HepG2 (cell line): ENCODE measurements around the gene LYPD1. TPM values are rescaled to one million over a fixed set of nuclear protein-coding genes. Genes with fewer than 3 reads are reported as not detected.

Experiments used
- ATAC-seq: fragments of 200-7000 bp; cut with Tn5 transposase; 3 replicates; pipeline ENCODE4 v1.9.1; 2020; ENCODE audit warnings: mild to moderate bottlenecking, moderate library complexity
- BruUV-seq: library from RNA; stranded (reverse); fragments of 400-500 nt; replicated peaks from 2 replicates; lab custom pipeline; 2021; lab: Mats Ljungman, UMichigan
- CTCF ChIA-PET: fragments of 300-600 bp; formaldehyde crosslinking; extraction: SDS; loops from one replicate; lab custom pipeline; 2021; ENCODE audit warnings: low total read pairs, inconsistent platforms, low intra/inter-chr PET ratio; lab: Yijun Ruan, JAX
- POLR2A ChIA-PET: fragments of 350-600 bp; sonication (Branson Sonifier 250); formaldehyde crosslinking; loops from one replicate; lab custom pipeline; 2020; ENCODE audit warnings: antibody characterized with exemption, inconsistent platforms; lab: Yijun Ruan, JAX
- DNase-seq: peaks from one replicate; pipeline ENCODE4 v3.0.0-alpha.2; 2015; ENCODE audit warnings: low spot score
- FAIRE-seq: peaks from 3 replicates; lab custom pipeline; 2011; peaks lifted over from hg19 to GRCh38; lab: Jason Lieb, UNC
- H2AFZ ChIP-seq: one replicate; pipeline ENCODE4 v1.6.1; 2011; ENCODE audit warnings: low read length, inconsistent platforms
- H3K27ac ChIP-seq: fragments of 300-600 bp; 3 replicates; pipeline ENCODE4 v1.8.0; 2011; ENCODE audit warnings: mixed run types, mild to moderate bottlenecking, mixed read lengths, low read length, inconsistent platforms; ENCODE audit not compliant: insufficient read depth; ENCODE audit errors: extremely low read length
- H3K27me3 ChIP-seq, 2 experiments: fragments of 200-600 bp in 1 of 2; 2 replicates in 1 of 2; 3 replicates in 1 of 2; pipeline versions ENCODE4 v1.6.0 to v1.8.0; 2011; ENCODE audit warnings: low read length in 2 of 2, mild to moderate bottlenecking in 2 of 2, moderate library complexity in 2 of 2, inconsistent platforms in 1 of 2; ENCODE audit not compliant: insufficient read depth in 2 of 2, control insufficient read depth in 1 of 2
- H3K36me3 ChIP-seq, 2 experiments: fragments of 200-600 bp in 1 of 2; replicated peaks in 1 of 2; 2 replicates in 1 of 2; 3 replicates in 1 of 2; pipeline versions ENCODE4 v1.5.1 to v1.8.0; 2011; ENCODE audit warnings: low read length in 2 of 2, inconsistent platforms in 1 of 2; ENCODE audit not compliant: insufficient read depth in 2 of 2, control insufficient read depth in 1 of 2
- H3K4me1 ChIP-seq: 2 replicates; pipeline ENCODE4 v1.5.1; 2012; ENCODE audit warnings: low read length, inconsistent platforms; ENCODE audit not compliant: insufficient read depth
- H3K4me2 ChIP-seq: 2 replicates; pipeline ENCODE4 v1.6.0; 2011; ENCODE audit warnings: low read depth, low read length, inconsistent platforms
- H3K4me3 ChIP-seq, 3 experiments: fragments of 200-600 bp in 1 of 3; sonication (generic), shearing (Covaris generic) in 1 of 3; replicated peaks in 1 of 3; 2 replicates each; pipeline ENCODE4 v1.5.1; 2011 to 2016; ENCODE audit warnings: low read length in 3 of 3, inconsistent platforms in 2 of 3, low read depth in 2 of 3, mild to moderate bottlenecking in 2 of 3, control low read depth in 1 of 3, mixed read lengths in 1 of 3; ENCODE audit not compliant: insufficient read depth in 1 of 3
- H3K79me2 ChIP-seq: one replicate; pipeline ENCODE4 v1.6.1; 2011; ENCODE audit warnings: low read length, inconsistent platforms; ENCODE audit not compliant: insufficient read depth
- H3K9ac ChIP-seq: 2 replicates; pipeline ENCODE4 v1.6.0; 2011; ENCODE audit warnings: mild to moderate bottlenecking, low read depth, low read length, inconsistent platforms; ENCODE audit not compliant: insufficient read depth
- H3K9me3 ChIP-seq: 2 replicates; pipeline ENCODE4 v1.5.1; 2012; ENCODE audit warnings: mild to moderate bottlenecking, low read length
- H4K20me1 ChIP-seq: 2 replicates; pipeline ENCODE4 v1.6.0; 2011; ENCODE audit warnings: inconsistent platforms, mild to moderate bottlenecking, low read length, moderate library complexity; ENCODE audit not compliant: insufficient read depth
- FOXK2 ChIP-seq: fragments of 450-650 bp; IDR thresholded peaks from 2 replicates; pipeline ENCODE4 v1.6.1; 2016
- GABPB1 ChIP-seq: IDR thresholded peaks from 2 replicates; pipeline ENCODE4 v1.6.1; 2016; ENCODE audit warnings: mild to moderate bottlenecking, missing genetic modification reagents, moderate library complexity, missing compliant biosample characterization
- NONO ChIP-seq, 2 experiments: fragments of 450-650 bp in 1 of 2; sonication (generic) in 1 of 2; formaldehyde crosslinking in 1 of 2; IDR thresholded peaks in 1 of 2; conservative IDR thresholded peaks in 1 of 2; 2 replicates each; pipeline versions ENCODE4 v1.6.1 to v1.8.0; 2017 to 2022; ENCODE audit warnings: mild to moderate bottlenecking in 1 of 2, missing genetic modification reagents in 1 of 2, moderate library complexity in 1 of 2
- PPARG ChIP-seq: conservative IDR thresholded peaks from 2 replicates; pipeline ENCODE4 v1.6.1; 2016; ENCODE audit warnings: missing biosample characterization, missing genetic modification reagents
- REL ChIP-seq: sonication (generic); formaldehyde crosslinking; conservative IDR thresholded peaks from 2 replicates; pipeline ENCODE4 v1.8.0; 2022; ENCODE audit warnings: mild to moderate bottlenecking, missing genetic modification reagents, moderate library complexity
- SETDB1 ChIP-seq: sonication (generic); formaldehyde crosslinking; IDR thresholded peaks from 2 replicates; pipeline ENCODE4 v1.5.1; 2020; ENCODE audit warnings: missing genetic modification reagents, mild to moderate bottlenecking, borderline replicate concordance
- SMAD1 ChIP-seq: sonication (generic); formaldehyde crosslinking; IDR thresholded peaks from 2 replicates; pipeline ENCODE4 v1.4.0; 2020; ENCODE audit warnings: missing genetic modification reagents, low read depth, mild to moderate bottlenecking, borderline replicate concordance
- SNAPC2 ChIP-seq: sonication (generic); formaldehyde crosslinking; IDR thresholded peaks from 2 replicates; pipeline ENCODE4 v1.8.1; 2022; ENCODE audit warnings: mild to moderate bottlenecking, missing genetic modification reagents
- TAF15 ChIP-seq: fragments of 200-400 bp; formaldehyde crosslinking; IDR thresholded peaks from one replicate; pipeline ENCODE4 v1.6.1; 2018; ENCODE audit warnings: mild to moderate bottlenecking, low read depth, low read length; ENCODE audit not compliant: poor library complexity, severe bottlenecking
- ZBTB40 ChIP-seq, 2 experiments: fragments of 450-650 bp in 1 of 2; sonication (generic) in 1 of 2; formaldehyde crosslinking in 1 of 2; IDR thresholded peaks; 2 replicates each; pipeline versions ENCODE4 v1.6.1 to v1.8.0; 2016 to 2022; ENCODE audit warnings: antibody characterized with exemption in 1 of 2, mild to moderate bottlenecking in 1 of 2, missing genetic modification reagents in 1 of 2
- ZNF225 ChIP-seq: sonication (generic); formaldehyde crosslinking; IDR thresholded peaks from 2 replicates; pipeline ENCODE4 v1.4.0; 2020; ENCODE audit warnings: mild to moderate bottlenecking, missing genetic modification reagents
- ZNF432 ChIP-seq: sonication (generic); formaldehyde crosslinking; IDR thresholded peaks from 2 replicates; pipeline ENCODE4 v1.5.0; 2020; ENCODE audit warnings: missing genetic modification reagents, mild to moderate bottlenecking, borderline replicate concordance
- ZNF451 ChIP-seq: sonication (generic); formaldehyde crosslinking; IDR thresholded peaks from 2 replicates; pipeline ENCODE4 v1.5.0; 2020; ENCODE audit warnings: mild to moderate bottlenecking, missing genetic modification reagents
- ZNF589 ChIP-seq: sonication (generic); formaldehyde crosslinking; conservative IDR thresholded peaks from 2 replicates; pipeline ENCODE4 v1.8.0; 2022; ENCODE audit warnings: mild to moderate bottlenecking, moderate library complexity, missing genetic modification reagents
- ZNF616 ChIP-seq: sonication (generic); formaldehyde crosslinking; IDR thresholded peaks from 2 replicates; pipeline ENCODE4 v1.5.0; 2020; ENCODE audit warnings: low read depth, mild to moderate bottlenecking, missing genetic modification reagents
- ZNF766 ChIP-seq: sonication (generic); formaldehyde crosslinking; IDR thresholded peaks from 2 replicates; pipeline ENCODE4 v1.5.0; 2020; ENCODE audit warnings: missing genetic modification reagents, borderline replicate concordance
- ZNF775 ChIP-seq: sonication (generic); formaldehyde crosslinking; IDR thresholded peaks from 2 replicates; pipeline ENCODE4 v1.4.0; 2020; ENCODE audit warnings: missing genetic modification reagents, mild to moderate bottlenecking, moderate library complexity, borderline replicate concordance
- ZNF792 ChIP-seq: IDR thresholded peaks from 2 replicates; pipeline ENCODE4 v1.6.1; 2016
- WGBS: methylation state at CpG from one replicate; pipeline ENCODE4 v1.1.6; 2017; ENCODE audit warnings: low lambda C conversion rate; 5-methylcytosine and 5-hydroxymethylcytosine counted together
- in situ Hi-C: cut with HindIII; loops from 2 replicates; pipeline ENCODE4 v1.10.0; 2017; ENCODE audit warnings: low pct_unique_long_range_greater_than_20kb; ENCODE audit not compliant: extremely low pct_ligation_motif_present
- intact Hi-C: fragments of 100-400 bp; cut with micrococcal nuclease; formaldehyde crosslinking; loops from one replicate; pipeline ENCODE4 v1.10.0; 2022; ENCODE audit not compliant: unreplicated experiment
- polyA plus RNA-seq, 8 experiments: library from polyadenylated mRNA; depleted of rRNA in 3 of 8; stranded (reverse) in 7 of 8; unstranded in 1 of 8; fragments of >200 nt; fragmentation: Illumina TruSeq in 4 of 8; extraction: Trizol in 4 of 8; gene quantifications; 2 replicates each; pipeline versions ENCODE4 v1.2.1 to v1.2.3, GENCODE V29; 2011 to 2016; ENCODE audit warnings: low read depth in 4 of 8, missing spikeins in 1 of 8, mixed read lengths in 1 of 8; ENCODE audit not compliant: insufficient read depth in 1 of 8
- total RNA-seq, 5 experiments: library from RNA; depleted of rRNA; stranded (reverse); fragments of >200 nt; fragmentation: Illumina TruSeq; extraction: Trizol; gene quantifications; 2 replicates each; pipeline ENCODE4 v1.2.3, GENCODE V29; 2016; ENCODE audit warnings: low read depth in 1 of 5

LYPD1 gene
- total and polyA plus RNA-seq, 2 of the 13 experiments (the other 11 are each of a cell fraction or from before 2014, with no cell fraction given), result not detected

DNA sequence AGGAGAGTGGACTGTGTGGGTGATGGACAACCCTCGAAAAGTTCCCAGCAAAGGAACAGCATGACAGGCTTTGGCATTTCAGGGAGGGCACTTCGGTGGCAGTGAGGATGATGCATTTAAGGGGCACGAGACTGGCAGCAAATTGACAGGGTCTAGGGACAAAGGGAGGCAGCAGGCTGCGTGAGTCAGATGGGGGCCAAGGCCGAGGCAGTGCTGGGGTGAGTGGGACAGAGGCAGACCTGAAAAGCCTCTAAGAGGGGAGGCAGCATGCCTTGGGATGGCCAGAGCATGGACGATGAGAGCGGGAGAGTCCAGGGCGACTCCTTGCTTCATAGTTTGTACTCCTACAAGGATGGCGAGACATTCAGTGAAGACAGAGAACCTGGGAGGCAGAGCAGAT is 49.5 kb upstream of the LYPD1 start:
- H3K36me3 ChIP-seq, result no peaks in the 10 kb centered on the region
- H3K27ac ChIP-seq, result no peak overlapping the region
- no peak overlapping the region for H3K4me3 ChIP-seq
- H3K79me2 ChIP-seq, result no peaks in the 10 kb centered on the region
- H3K27me3 ChIP-seq, result no peaks in the 10 kb centered on the region
- WGBS, result 24% methylated on average over 9 of the region's 9 CpGs
- no peak for DNase-seq
- H3K9ac ChIP-seq, result no peak overlapping the region
- CTCF ChIA-PET, result no interaction called here
- in situ Hi-C loops, result no loop called here
- H4K20me1 ChIP-seq, result no peaks in the 10 kb centered on the region
- H2AFZ ChIP-seq, result no peak overlapping the region
- 0 out of 2 replicates have a peak, but pooled peaks cover 7% of the 10 kb centered on the region for H3K9me3 ChIP-seq
- H3K4me2 ChIP-seq, result no peak overlapping the region
- POLR2A ChIA-PET, result no interaction called here
- no peak for FAIRE-seq
- intact Hi-C loops, result no loop called here
- no peak for ATAC-seq
- BruUV-seq, result no TSS peak
- H3K4me1 ChIP-seq, result no peaks in the 10 kb centered on the region
- TF ChIP-seq FOXK2 (no peak), ZNF225 (CRISPR knock-in tag) (no peak), ZNF775 (CRISPR knock-in tag) (no peak), ZNF616 (CRISPR knock-in tag) (no peak), SETDB1 (no peak), ZNF451 (CRISPR knock-in tag) (no peak), ZNF766 (no peak), SNAPC2 (CRISPR knock-in tag) (no peak), SMAD1 (CRISPR knock-in tag) (no peak), TAF15 (no peak), ZBTB40 (IDR thresholded peaks at IDR 0.05) (no peak), ZBTB40 (CRISPR knock-in tag; IDR thresholded peaks at IDR 0.05) (no peak), ZNF792 (CRISPR knock-in tag) (no peak), PPARG (no peak), GABPB1 (CRISPR knock-in tag) (no peak), ZNF589 (CRISPR knock-in tag) (no peak), REL (CRISPR knock-in tag) (no peak), NONO (IDR thresholded peaks at IDR 0.05) (no peak), NONO (CRISPR knock-in tag; conservative IDR thresholded peaks at IDR 0.05) (no peak), ZNF432 (CRISPR knock-in tag) (no peak)
